ENCODE results near the gene GLRX3.
"Not testable (repeated sequence)": the region's sequence is repeated elsewhere in the genome, so short reads cannot be mapped to it uniquely, and the experiment has no call there.

The GLRX3 gene

DNA sequence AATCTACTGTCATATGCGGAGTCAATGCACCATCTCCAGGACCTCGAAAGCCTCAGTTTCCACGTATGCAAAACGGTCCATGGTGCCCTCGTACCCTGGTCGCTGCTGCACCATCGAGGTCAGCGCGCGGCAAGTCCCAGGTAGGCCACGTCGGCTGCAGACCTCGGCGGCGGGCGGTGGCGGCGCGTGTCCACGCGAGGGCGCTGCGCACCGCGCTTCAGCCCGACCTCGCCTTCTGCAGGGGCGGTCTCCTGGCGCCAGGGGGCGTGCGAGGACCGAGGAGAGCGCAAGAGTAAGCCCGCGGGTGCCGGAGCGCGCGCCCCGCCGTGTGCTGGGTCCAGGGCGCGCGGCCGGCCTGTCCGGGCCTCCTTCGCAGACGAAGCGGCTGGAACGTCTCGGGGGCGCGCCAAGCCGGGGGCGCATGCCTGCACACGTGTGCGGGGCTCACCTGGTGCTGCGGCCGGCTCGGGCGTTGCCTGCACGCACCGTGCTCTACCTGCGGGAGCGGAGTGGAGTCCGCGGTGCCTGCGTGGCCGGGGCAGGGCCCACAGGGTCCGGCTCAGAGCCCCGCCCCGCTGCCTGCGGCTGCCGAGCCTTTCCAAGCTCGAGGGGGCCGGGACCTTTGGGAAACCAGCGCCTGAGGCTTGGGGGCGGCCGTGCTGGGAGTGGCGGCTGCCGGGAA lies 54.0 kb downstream of the GLRX3 start:
- DNase-seq, result peak; percentile 49

DNA sequence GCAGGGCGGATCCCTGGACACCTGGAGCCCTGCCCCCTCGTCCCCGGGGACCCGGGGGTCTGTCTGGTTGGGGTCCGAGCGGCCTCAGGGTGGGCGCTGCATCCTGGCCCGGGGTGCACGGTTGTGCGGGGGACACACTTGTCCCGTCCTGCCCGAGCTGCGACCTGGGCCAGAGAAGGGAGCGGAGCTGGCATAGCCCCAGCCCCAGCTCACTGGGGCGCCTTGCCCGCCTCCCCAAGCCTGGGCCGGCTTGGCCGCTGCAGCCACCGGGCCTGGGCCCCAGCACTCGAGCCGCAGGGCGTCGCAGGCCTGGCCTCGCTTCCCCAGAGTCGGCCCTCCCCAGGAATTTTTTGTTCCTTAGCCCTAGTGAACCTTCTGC lies 54.5 kb downstream of the GLRX3 start:
- no peak for DNase-seq

DNA sequence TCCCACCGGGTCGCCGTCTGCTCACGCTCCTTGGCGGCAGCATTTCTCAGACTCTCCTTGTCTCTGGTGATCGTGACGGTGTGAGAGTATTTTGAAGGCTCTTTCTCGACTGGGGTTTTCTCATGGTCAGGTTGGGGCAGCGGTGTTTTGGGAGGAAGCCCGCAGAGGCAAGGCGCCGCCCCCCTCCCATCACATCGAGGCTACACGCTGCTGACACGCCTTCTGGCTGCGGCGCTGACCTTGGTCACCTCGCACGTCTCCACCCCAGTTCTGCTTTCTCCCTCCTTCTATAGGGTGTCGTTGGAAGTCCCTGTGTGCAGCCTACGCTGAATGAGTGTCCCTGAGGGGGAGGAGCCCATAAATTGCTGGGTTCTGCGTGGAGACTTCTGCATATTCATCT lies 55.2 kb downstream of the GLRX3 start:
- no peak for DNase-seq

DNA sequence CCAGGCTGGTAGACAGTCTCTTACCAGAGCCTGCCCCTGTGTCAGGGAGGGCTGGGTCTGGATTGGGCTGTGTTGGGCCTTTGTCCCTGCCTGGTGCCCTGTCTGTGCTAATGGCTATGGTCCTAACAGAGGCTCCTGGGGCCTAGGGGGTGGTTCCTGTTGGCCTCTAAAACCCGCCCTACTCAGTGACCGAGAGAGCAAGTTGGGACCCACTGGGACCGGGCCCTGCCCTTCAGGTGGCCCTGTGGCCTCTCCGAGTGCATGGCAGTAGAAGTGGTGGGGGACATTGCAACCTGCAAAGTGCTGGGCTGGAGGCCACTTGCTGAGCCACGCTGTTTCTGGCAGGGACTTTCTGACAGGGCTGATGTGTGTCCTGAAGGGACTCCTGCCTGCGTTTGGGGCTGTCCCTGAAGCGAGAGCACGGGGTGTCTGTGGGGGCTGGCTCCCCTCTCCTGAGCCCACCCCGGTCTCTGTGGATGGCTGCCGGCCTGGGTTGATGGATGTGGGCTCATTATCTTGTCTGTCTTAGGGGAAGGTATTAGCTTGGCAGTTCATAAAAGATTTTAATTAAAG lies 56.2 kb downstream of the GLRX3 start:
- DNase-seq, result no peak

DNA sequence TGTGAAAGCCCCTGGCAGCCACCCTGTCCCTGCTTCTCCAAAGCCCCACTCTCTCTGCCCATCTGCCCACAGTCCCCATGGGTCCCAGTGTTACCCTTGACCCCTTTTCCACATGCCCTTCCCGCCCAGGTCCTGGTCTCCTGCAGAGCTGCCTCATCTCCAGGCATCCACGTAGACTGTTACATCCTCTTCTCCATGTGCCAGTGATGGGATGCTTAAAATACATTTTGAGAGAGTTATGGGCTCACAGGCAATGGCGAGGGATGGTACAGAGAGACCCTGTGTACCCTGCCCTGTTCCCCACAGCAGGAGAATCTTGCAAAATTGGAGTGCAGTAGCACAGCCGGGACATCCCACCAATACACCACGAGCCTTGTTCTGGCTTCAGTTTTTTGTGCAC lies 56.8 kb downstream of the GLRX3 start:
- DNase-seq, result no peak

DNA sequence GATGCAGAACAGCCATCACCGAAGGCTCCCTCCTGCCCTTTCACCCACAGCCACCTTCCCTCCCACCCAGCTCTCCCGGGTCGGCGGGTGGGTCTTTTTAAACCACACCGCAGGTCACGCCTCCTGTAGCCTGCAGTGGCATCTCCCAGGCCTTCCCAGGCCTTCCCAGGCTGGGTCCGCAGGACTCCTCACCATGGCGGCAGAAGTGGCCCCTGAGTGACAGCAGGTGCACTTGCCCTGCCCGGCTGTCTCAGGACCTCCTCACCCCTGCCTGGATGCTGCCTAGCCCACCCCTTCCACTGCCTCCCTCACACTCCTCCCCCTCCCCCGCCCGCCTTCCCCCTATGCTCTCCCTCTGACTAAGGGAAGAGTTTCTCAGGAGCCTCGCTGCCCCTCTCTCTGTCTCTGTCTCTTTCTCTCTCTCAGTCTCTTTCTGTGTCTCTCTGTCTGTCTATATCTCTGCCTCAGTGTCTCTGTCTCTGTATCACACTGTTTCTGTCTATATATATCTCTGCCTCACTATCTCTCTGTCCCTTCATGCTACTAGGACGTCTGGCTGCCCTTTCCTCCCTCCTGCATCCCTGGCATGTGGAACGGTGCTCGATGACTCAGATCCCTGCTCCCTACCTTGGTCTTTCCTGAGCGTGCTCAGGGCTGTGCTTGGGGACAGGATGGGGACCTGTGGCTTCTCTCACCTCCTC lies 57.5 kb downstream of the GLRX3 start:
- no peak for DNase-seq

DNA sequence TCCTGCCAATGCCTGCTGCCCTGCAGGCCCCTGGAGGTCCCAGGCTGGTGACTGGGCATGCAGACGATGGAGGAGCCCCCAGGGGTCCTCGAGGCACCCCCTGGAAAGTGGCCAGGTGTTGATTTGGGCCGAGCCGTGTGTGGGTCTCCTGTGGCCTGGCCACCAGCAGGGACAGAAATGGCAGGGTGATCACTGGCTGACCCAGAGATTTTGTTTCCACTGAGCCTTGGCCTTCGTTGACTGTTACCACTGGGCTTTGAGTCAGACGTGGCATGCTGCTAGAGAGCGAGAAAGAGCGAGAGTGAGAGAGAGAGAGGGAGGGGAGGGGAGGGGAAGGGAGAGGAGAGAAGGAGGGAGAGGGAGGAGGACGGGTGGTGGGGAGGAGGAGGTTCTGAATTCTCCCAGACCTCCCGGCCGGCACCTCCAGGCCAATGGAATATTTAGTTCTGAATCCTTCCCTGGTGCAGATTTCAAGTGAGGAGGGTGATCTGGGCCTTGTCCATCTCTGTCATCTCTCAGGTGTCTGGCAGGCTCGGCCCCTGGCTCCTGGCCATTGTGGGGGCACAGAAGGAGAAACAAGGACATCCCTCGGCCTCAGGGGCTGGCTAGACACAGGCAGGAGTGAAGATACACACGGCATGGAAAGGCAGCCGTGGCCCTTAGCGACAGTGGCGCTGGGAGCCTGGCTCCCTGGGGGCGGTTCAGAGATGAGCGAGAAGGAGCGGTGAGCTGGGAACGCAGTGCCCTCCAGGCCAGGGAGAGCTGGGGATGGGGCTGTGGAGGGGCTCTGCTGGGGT lies 58.2 kb downstream of the GLRX3 start:
- DNase-seq, result no peak

DNA sequence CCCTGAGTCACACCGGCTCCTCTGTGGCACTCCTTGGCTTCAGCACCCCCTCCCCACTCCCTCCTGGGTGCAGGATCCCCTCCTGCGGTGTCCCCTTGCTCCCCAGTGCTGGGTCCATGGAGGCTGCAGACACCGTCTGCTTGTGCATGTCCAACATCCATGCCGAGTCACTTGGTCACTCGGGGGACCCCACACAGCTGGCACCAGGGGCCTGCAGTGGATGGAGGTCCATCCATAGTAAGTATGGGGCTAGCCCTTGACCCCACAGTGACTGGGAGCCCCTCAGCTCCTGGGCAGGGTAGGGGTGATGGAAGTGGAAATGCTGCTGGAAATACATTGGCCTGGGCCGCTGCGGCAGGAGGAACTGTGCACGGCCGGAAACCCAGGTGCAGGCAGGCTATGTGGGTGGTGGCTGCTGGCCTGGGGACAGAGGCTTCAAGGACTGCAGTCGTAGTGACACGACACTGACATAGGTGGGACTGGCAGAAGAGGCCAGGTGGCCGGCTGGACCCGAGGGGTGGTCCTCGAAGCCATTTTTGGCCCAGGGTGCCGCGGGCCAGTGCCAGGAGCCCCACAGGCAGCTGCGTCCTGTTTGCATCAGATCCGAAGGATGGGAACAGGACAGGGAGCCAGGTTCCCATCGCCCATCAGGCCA lies 58.9 kb downstream of the GLRX3 start:
- no peak for DNase-seq

DNA sequence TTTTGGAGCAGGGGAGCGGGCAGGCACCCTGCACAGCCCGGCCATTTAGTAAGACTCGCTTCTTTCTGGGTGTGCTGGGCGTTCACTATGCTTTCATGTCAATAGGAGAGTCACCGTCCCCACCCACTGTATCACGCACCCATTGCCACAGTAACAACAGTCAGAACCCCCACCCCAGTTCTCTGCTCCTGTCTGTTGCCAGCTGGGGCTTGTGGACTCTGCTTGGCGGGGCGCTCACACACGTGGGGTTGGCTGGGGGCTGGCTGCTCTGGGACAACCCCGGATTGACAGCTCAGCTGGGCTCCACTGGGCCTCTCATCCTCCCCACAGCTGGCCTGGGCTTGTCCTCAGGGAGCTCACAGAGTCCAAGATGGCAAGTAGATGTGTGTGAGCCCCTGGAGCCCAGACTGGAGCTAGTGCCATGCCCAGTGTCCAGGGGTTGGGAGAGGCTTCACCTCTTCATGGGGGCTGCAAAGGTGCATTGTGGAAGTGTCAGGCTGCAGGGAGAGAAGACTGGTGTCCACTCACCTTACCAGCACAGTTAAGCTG lies 59.6 kb downstream of the GLRX3 start:
- no peak for DNase-seq

DNA sequence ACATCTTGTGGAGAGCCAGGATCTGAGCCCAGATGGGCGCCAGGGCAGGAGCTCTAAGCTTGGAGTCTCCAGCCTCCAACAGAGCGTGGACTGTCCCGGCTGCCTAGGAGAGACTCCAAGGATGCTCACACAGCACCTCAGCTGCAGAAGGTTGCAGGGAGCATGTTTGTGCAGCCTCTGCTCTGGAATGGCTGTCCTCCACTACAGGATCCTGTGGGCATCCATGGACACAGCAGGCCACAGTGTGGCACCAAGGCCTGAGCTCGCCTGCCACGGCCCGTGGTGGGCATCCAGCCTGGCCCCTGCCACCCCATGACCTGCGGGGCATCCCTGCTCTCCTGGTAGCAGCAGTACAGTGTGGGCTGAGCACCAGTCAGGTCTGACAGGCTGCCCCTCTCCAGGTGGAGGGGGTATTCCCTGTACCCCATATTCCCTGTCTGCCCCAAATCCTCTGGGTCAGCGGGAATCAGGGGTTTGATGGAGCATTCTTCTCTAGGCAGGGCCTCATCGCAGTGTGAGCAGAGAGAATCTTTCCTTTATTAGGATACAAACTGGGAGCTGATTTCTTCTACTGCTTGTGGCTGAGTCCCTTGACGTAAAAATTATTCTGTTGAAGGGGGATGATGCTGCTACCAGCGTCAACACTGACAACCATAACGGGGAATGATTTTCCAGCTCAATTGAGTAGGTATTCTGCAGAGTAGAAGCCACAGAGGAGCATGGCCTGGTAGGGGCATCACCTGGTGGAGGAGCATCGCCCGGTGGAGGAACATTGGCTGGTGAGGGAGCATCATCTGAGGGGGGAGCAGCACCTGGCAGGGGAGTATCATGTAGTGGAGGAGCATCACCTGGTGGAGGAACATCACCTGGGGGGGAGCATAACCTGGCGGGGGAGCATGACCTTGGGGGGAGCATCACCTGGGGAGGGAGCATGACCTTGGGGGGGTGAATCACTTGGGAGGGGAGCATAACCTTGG lies 60.6 kb downstream of the GLRX3 start:
- DNase-seq, result no peak

DNA sequence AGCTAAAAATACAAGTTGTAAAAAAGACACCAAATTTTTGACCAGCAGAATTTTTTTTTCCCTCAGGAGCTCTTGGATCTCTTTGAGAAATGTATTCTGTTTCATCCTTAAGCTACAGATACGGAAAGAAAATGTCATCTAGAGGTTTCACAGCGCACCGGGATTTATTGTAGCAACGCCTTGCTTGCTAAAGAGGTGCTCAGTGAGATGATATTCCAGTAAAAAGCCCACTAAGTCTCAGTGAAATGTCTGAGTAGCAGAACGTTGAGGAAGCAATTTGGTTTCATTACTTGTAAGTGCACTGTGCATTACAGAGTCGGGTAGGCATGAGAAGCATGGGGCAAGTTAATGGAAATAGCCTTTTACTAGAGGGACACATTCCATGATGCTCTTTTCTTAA lies 62.5 kb downstream of the GLRX3 start:
- no peak for DNase-seq

DNA sequence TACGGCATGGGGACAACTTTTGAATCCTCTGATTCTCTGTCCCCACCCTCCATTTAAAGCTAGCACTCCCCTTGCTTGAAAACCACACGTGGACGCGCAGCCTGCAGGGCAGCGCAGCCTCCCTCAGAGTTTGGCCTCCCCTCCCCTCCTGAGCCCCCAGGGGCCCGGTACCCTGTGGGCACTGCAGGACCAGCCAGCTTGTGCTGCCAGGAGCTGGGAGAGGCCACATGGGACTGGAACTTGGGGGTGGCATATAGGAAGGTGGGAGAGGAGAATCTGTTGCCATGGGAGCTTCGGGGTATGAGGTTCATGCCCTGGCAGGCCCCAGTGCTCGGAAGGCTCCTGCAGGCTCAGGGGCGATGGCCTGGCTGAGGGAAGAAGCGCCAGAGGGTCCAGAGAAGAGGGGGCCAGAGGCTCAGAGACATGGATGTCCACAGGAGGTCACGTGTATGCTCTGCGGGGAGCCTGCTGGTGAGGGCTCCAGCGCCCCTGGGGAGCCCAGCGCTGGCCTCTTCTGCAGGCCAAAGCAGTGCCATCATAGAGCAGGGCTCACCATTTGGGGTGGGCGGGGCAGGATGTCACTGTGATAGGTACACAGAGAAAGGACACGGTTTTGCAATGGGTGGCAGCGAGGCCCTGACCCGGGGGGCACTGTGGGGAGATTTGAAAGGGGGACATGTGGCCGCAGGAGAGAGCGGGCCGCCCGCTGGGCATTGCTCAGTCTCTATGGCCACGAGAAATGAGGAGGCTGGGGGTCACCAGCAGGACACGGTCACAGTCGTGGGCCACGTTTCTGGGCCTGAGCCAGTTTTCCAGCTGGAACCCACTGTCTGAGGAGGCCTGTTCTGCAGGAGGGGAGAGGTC lies 64.2 kb downstream of the GLRX3 start:
- no peak for DNase-seq

DNA sequence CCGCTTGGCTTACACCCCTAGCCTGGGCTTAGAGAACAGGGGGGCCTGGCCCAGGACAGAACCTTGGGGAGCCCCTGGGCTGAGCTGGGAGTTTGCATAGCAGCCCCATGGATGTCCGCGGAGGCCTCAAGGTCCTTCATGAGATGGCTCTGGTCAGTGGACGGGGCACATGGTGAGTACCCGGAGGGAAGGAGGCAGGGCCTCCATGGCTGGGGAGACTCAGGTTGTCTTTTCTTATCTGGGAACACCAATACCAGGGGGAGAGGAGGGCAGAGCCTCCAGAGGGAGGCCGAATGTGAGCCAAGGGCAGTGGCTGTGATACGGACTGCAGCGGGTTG lies 64.8 kb downstream of the GLRX3 start:
- no peak for DNase-seq

DNA sequence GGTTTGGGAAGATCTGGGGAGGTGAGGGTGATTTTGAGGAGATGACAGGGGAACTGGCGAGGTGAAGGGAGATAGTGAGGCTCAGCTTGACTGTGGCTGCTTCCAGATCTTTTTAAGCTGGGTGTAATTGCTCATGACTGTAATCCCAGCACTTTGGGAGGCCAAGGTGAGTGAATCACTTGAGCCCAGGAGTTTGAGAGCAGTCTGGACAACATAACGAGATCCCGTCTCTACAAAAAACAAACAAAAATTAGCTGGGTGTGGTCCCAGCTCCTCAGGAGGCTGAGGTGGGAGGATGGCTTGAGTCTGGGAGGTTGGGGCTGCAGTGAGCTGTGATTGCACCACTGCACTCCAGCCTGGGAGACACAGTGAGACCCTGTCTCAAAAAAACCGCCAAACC lies 66.0 kb downstream of the GLRX3 start:
- DNase-seq, result not testable (repeated sequence)

DNA sequence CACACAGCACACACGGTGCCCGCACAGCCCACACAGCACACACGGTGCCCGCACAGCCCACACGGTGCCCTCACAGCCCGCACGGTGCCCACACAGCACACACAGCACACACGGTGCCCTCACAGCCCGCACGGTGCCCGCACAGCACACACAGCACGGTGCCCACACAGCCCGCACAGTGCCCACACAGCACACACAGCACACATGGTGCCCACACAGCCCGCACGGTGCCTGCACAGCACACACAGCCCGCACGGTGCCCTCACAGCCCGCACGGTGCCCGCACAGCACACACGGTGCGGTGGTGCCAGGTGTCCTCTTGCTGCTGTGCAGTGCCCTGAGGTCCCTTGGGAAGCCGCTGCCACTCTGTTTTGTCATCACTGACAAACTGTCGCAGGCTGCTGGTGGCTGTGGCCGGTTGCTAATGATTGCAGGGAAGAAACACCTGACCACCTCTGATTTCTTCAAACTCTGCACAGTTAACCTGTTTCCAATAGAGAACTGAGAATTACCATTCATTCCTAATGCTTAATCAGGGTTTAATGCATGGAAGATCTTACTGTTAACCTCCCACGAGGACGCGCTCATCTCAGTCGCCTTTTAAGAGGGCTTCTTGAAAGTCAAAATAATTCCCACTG lies 66.9 kb downstream of the GLRX3 start:
- DNase-seq, result no peak

DNA sequence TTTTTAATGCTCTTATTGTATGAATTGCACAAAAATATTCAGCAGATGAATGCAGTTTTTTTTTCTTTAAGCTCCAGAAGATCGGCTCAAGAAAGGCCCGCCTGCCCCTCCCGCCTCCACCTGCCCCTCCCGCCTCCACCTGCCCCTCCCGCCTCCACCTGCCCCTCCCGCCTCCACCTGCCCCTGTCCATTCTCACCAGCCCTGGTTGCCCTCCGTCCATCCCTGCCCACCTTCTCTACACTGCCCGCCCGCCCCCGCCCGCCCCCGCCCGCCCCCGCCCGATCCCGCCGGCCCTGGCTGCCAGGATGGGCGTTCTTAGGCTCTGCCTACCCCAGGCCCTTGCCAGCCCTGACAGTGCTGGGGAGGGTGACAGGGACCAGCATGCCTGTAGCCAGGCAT lies 67.4 kb downstream of the GLRX3 start:
- DNase-seq, result peak; percentile 5

DNA sequence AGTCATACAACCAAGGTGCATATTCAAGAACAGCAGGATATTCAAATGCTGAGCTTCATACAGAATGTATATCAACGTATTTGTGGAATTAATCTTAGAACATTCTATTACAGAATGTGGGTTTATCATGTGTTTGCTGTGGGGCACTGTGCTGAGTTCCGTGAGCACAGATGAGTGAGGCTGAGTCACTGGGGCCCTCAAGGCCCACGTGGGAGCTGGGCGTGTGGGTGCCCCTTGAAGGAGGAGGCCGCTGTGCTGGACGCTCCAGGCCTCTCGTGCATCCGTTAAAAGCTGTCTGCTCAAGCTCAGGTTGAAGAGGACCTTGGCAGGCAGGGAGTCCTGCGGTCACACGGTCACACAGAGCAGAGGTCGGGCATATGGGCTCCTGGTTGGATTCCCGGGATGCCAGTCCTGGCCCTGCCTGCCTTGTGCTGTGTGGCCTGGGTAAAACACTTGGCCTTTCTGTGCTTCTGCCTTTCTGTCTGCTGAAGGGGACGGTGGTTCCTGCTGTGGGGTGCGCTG lies 70.1 kb downstream of the GLRX3 start:
- DNase-seq, result no peak

DNA sequence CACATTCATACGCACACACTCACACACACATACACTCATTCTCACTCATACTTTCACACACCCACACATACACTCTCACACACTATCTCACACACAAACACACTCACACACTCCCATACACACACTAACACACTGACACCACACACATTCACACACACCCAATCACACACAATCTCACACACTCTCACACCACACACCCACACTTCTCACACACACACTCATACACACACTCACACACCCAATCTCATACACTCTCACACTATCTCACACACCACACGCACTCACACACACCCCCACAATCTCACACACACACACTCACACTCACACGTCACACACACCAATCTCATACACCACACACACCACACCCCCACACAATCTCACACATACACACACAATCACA lies 71.0 kb downstream of the GLRX3 start:
- no peak for DNase-seq

DNA sequence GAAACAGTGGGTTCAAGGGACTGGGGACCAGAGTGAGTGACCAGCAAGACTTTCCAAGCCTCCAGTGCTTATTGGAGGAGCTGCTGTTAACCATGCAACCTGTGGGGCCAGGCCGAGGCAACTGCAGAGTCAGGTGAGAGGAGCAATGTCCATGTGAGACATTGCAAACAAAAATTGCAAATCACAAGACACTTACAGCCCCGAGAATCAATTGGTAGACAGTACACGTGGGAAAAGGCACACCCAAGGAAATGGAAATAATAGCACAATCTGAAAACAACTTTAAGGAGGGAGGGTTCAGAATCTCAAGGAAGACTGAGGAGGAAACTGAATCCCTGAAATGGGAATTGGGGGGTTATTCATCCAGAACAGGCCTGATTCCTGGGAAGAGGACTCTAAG lies 72.6 kb downstream of the GLRX3 start:
- no peak for DNase-seq

DNA sequence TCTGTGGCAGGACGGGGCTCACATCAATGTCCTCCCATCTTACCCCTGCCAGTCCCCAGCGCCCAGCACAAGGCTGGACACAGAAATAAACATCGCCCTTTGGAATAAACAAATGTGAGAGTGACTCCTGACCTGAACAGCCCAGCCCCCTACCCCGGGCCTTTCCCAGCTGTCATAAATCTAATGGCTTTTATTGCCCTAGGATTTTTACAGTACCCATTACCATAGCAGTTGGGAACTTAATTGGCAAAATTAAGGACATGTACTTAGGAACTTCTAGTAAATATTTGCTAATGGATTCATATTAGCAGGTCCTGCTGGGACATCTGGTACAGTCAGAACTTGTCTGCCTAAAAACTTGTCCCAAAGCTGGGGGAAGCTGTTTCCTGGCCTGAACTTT lies 76.6 kb downstream of the GLRX3 start:
- DNase-seq, result no peak

Measured in NCI-H2029 (cell line).